ENCODE measurements around the gene SLC30A3. TPM values are rescaled to one million over a fixed set of nuclear protein-coding genes. Genes with fewer than 3 reads are reported as not detected.

Gene SLC30A3
- total RNA-seq, 3 donors from 2014 or later (not counting 1 experiment from before 2014, with no cell fraction given), result not detected

GRCh38 chr2:27245626-27246025 lies 17.2 kb downstream of the SLC30A3 start:
- ATAC-seq, result no peak
- Mint-ChIP-seq H3K27ac (no peak overlapping the region), H3K9me3 (no peaks in the 10 kb centered on the region)

GRCh38 chr2:27245116-27245515 lies 17.7 kb downstream of the SLC30A3 start:
- intact Hi-C loops (cut with micrococcal nuclease), result no loop called here
- H3K4me3 ChIP-seq (ENCODE audit: low read length), result no peak overlapping the region
- no peak for TF ChIP-seq CTCF (IDR thresholded peaks at IDR 0.05)
- Mint-ChIP-seq H3K9me3 (no peaks in the 10 kb centered on the region), H3K27me3 (ENCODE audit: low read depth in 2 of 2) (peaks cover 0 to 5% of the 10 kb centered on the region in 2 donors), H3K4me1 (no peaks in the 10 kb centered on the region), H3K4me3 (no peak overlapping the region), H3K27ac (no peak overlapping the region), H3K36me3 (no peaks in the 10 kb centered on the region)
- ATAC-seq (no peak), DNase-seq (no peak)
- H3K4me1 ChIP-seq (ENCODE audit: control insufficient read depth, insufficient read depth, low read length), result peaks cover 2% of the 10 kb centered on the region
- peaks cover 34% of the 10 kb centered on the region for H3K36me3 ChIP-seq (ENCODE audit: control insufficient read depth, insufficient read depth, low read length)
- no peaks in the 10 kb centered on the region for H3K9me3 ChIP-seq (ENCODE audit: control insufficient read depth, insufficient read depth, low read length)
- WGBS (ENCODE audit: insufficient coverage), result 94% methylated on average over 9 of the region's 10 CpGs
- H3K27ac ChIP-seq (ENCODE audit: low read length), result no peak overlapping the region
- H3K27me3 ChIP-seq (ENCODE audit: control insufficient read depth, insufficient read depth, low read length), result no peaks in the 10 kb centered on the region

More at GRCh38 chr2:27245626-27246025, 17.2 kb downstream of the SLC30A3 start:
- Mint-ChIP-seq H3K27me3 (ENCODE audit: low read depth in 2 of 2) (peaks cover 0 to 8% of the 10 kb centered on the region in 2 donors), H3K36me3 (no peaks in the 10 kb centered on the region), H3K4me1 (no peaks in the 10 kb centered on the region), H3K4me3 (no peak overlapping the region)
- WGBS (ENCODE audit: insufficient coverage), result 90% methylated on average over 4 of the region's 4 CpGs
- H3K27ac ChIP-seq (ENCODE audit: low read length), result no peak overlapping the region
- no peaks in the 10 kb centered on the region for H3K27me3 ChIP-seq (ENCODE audit: control insufficient read depth, insufficient read depth, low read length)
- peaks cover 4% of the 10 kb centered on the region for H3K4me1 ChIP-seq (ENCODE audit: control insufficient read depth, insufficient read depth, low read length)
- no peak for TF ChIP-seq CTCF (IDR thresholded peaks at IDR 0.05)
- H3K36me3 ChIP-seq (ENCODE audit: control insufficient read depth, insufficient read depth, low read length), result peaks cover 29% of the 10 kb centered on the region
- intact Hi-C loops (cut with micrococcal nuclease), result no loop called here
- DNase-seq, result no peak
- H3K9me3 ChIP-seq (ENCODE audit: control insufficient read depth, insufficient read depth, low read length), result no peaks in the 10 kb centered on the region
- no peak overlapping the region for H3K4me3 ChIP-seq (ENCODE audit: low read length)

- Mint-ChIP-seq H3K27me3 (ENCODE audit: low read depth in 2 of 2) (no peaks in the 10 kb centered on the region), H3K9me3 (no peaks in the 10 kb centered on the region), H3K36me3 (no peaks in the 10 kb centered on the region), H3K4me1 (no peaks in the 10 kb centered on the region), H3K4me3 (no peak overlapping the region), H3K27ac (no peak overlapping the region)
- WGBS (ENCODE audit: insufficient coverage), result 96% methylated on average over 19 of the region's 19 CpGs
- intact Hi-C loops (cut with micrococcal nuclease), result no loop called here
- no peaks in the 10 kb centered on the region for H3K27me3 ChIP-seq (ENCODE audit: control insufficient read depth, insufficient read depth, low read length)
- ATAC-seq (no peak), DNase-seq (no peak)
- H3K27ac ChIP-seq (ENCODE audit: low read length), result no peak overlapping the region
- H3K4me1 ChIP-seq (ENCODE audit: control insufficient read depth, insufficient read depth, low read length), result no peaks in the 10 kb centered on the region
- H3K4me3 ChIP-seq (ENCODE audit: low read length), result no peak overlapping the region
- H3K36me3 ChIP-seq (ENCODE audit: control insufficient read depth, insufficient read depth, low read length), result peaks cover 47% of the 10 kb centered on the region
- no peak for TF ChIP-seq CTCF (IDR thresholded peaks at IDR 0.05)
- H3K9me3 ChIP-seq (ENCODE audit: control insufficient read depth, insufficient read depth, low read length), result no peaks in the 10 kb centered on the region
Measured at GRCh38 chr2:27243391-27244130, 19.3 kb downstream of the SLC30A3 start.

DNA sequence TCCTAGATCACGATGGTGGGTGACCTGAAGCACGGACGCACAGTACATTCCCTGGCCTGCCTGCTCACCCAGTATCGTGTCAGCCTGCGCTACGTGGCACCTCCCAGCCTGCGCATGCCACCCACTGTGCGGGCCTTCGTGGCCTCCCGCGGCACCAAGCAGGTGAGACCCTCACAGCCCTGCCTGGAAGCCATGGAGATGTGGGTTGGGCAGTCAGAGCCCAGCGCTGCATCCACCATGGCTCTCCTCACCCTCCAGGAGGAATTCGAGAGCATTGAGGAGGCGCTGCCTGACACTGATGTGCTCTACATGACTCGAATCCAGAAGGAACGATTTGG lies 20.3 kb downstream of the SLC30A3 start:
- no peaks in the 10 kb centered on the region for H3K36me3 Mint-ChIP-seq
- no peak for ATAC-seq

More for the DNA sequence above, 20.3 kb downstream of the SLC30A3 start:
- H3K27ac ChIP-seq (ENCODE audit: low read length), result no peak overlapping the region
- Mint-ChIP-seq H3K27me3 (ENCODE audit: low read depth in 2 of 2) (no peaks in the 10 kb centered on the region), H3K4me3 (no peak overlapping the region), H3K4me1 (no peaks in the 10 kb centered on the region), H3K27ac (no peak overlapping the region), H3K9me3 (no peaks in the 10 kb centered on the region)
- no peak for TF ChIP-seq CTCF (IDR thresholded peaks at IDR 0.05)
- H3K9me3 ChIP-seq (ENCODE audit: control insufficient read depth, insufficient read depth, low read length), result no peaks in the 10 kb centered on the region
- H3K4me1 ChIP-seq (ENCODE audit: control insufficient read depth, insufficient read depth, low read length), result no peaks in the 10 kb centered on the region
- WGBS (ENCODE audit: insufficient coverage), result 97% methylated on average over 16 of the region's 16 CpGs
- intact Hi-C loops (cut with micrococcal nuclease), result no loop called here
- peaks cover 56% of the 10 kb centered on the region for H3K36me3 ChIP-seq (ENCODE audit: control insufficient read depth, insufficient read depth, low read length)
- DNase-seq, result no peak
- no peak overlapping the region for H3K4me3 ChIP-seq (ENCODE audit: low read length)
- no peaks in the 10 kb centered on the region for H3K27me3 ChIP-seq (ENCODE audit: control insufficient read depth, insufficient read depth, low read length)
